Activated naive CD4-positive, alpha-beta T cell treated with anti-CD3 and anti-CD28 coated beads, Interleukin-2, amount 50 U/mL, for 24 hours (primary cell): ENCODE measurements around the gene SLC6A6.

Experiments used
- H3K27ac Mint-ChIP-seq: one replicate; pipeline ENCODE4 v1.8.0; 2021; ENCODE audit warnings: mild to moderate bottlenecking, mixed read lengths
- H3K27me3 Mint-ChIP-seq: one replicate; pipeline ENCODE4 v1.8.0; 2021; ENCODE audit warnings: mixed read lengths
- H3K36me3 Mint-ChIP-seq: one replicate; pipeline ENCODE4 v1.8.0; 2021; ENCODE audit warnings: mixed read lengths
- H3K4me1 Mint-ChIP-seq: one replicate; pipeline ENCODE4 v1.8.0; 2021; ENCODE audit warnings: mixed read lengths
- H3K4me3 Mint-ChIP-seq: one replicate; pipeline ENCODE4 v1.8.0; 2021; ENCODE audit warnings: mild to moderate bottlenecking, mixed read lengths
- H3K9me3 Mint-ChIP-seq: one replicate; pipeline ENCODE4 v1.8.0; 2021; ENCODE audit warnings: mixed read lengths

Gene SLC6A6

GRCh38 chr3:14389166-14389606 is 13.2 kb upstream of the SLC6A6 start:
- H3K36me3 Mint-ChIP-seq, result no peaks in the 10 kb centered on the region
- no peak overlapping the region for H3K4me3 Mint-ChIP-seq

GRCh38 chr3:14389716-14390115 is 12.7 kb upstream of the SLC6A6 start:
- Mint-ChIP-seq H3K36me3 (no peaks in the 10 kb centered on the region), H3K27ac (no peak overlapping the region), H3K4me3 (no peak overlapping the region), H3K4me1 (no peaks in the 10 kb centered on the region), H3K27me3 (no peaks in the 10 kb centered on the region), H3K9me3 (no peaks in the 10 kb centered on the region)

More at GRCh38 chr3:14389166-14389606, 13.2 kb upstream of the SLC6A6 start:
- Mint-ChIP-seq H3K27ac (peak overlapping the region; percentile 32), H3K27me3 (no peaks in the 10 kb centered on the region), H3K4me1 (no peaks in the 10 kb centered on the region), H3K9me3 (no peaks in the 10 kb centered on the region)

GRCh38 chr3:14391033-14391432 is 11.4 kb upstream of the SLC6A6 start:
- Mint-ChIP-seq H3K36me3 (no peaks in the 10 kb centered on the region), H3K4me1 (no peaks in the 10 kb centered on the region), H3K27ac (no peak overlapping the region), H3K27me3 (no peaks in the 10 kb centered on the region), H3K9me3 (no peaks in the 10 kb centered on the region), H3K4me3 (no peak overlapping the region)

- no peaks in the 10 kb centered on the region for H3K9me3 Mint-ChIP-seq
- no peaks in the 10 kb centered on the region for H3K36me3 Mint-ChIP-seq
- no peak overlapping the region for H3K27ac Mint-ChIP-seq
- no peaks in the 10 kb centered on the region for H3K27me3 Mint-ChIP-seq
- peaks cover 5% of the 10 kb centered on the region for H3K4me1 Mint-ChIP-seq
- no peak overlapping the region for H3K4me3 Mint-ChIP-seq
Measured at GRCh38 chr3:14392231-14392630, 10.2 kb upstream of the SLC6A6 start.

GRCh38 chr3:14392803-14393319 is 9.5 kb upstream of the SLC6A6 start:
- Mint-ChIP-seq H3K4me1 (peaks cover 11% of the 10 kb centered on the region), H3K9me3 (no peaks in the 10 kb centered on the region), H3K27ac (no peak overlapping the region), H3K4me3 (no peak overlapping the region), H3K27me3 (no peaks in the 10 kb centered on the region), H3K36me3 (no peaks in the 10 kb centered on the region)

- H3K4me1 Mint-ChIP-seq, result peaks cover 11% of the 10 kb centered on the region
- H3K27me3 Mint-ChIP-seq, result no peaks in the 10 kb centered on the region
- H3K9me3 Mint-ChIP-seq, result no peaks in the 10 kb centered on the region
- H3K4me3 Mint-ChIP-seq, result no peak overlapping the region
- no peaks in the 10 kb centered on the region for H3K36me3 Mint-ChIP-seq
- peak overlapping the region; percentile 90 for H3K27ac Mint-ChIP-seq
Measured at GRCh38 chr3:14393440-14394106, 8.8 kb upstream of the SLC6A6 start.

- Mint-ChIP-seq H3K36me3 (no peaks in the 10 kb centered on the region), H3K4me3 (no peak overlapping the region), H3K27ac (peak overlapping the region; percentile 77), H3K4me1 (peaks cover 11% of the 10 kb centered on the region), H3K9me3 (no peaks in the 10 kb centered on the region), H3K27me3 (no peaks in the 10 kb centered on the region)
Measured at GRCh38 chr3:14396031-14396692, 6.2 kb upstream of the SLC6A6 start.

- Mint-ChIP-seq H3K4me3 (no peak overlapping the region), H3K36me3 (no peaks in the 10 kb centered on the region), H3K27ac (no peak overlapping the region), H3K4me1 (peaks cover 14% of the 10 kb centered on the region), H3K27me3 (no peaks in the 10 kb centered on the region), H3K9me3 (no peaks in the 10 kb centered on the region)
Measured at GRCh38 chr3:14397046-14397445, 5.4 kb upstream of the SLC6A6 start.

- Mint-ChIP-seq H3K27me3 (no peaks in the 10 kb centered on the region), H3K27ac (peak overlapping the region; percentile 49), H3K4me1 (peaks cover 15% of the 10 kb centered on the region), H3K36me3 (no peaks in the 10 kb centered on the region), H3K4me3 (no peak overlapping the region), H3K9me3 (no peaks in the 10 kb centered on the region)
Measured at GRCh38 chr3:14397531-14397930, 4.9 kb upstream of the SLC6A6 start.

GRCh38 chr3:14397940-14398796 is 4.2 kb upstream of the SLC6A6 start:
- Mint-ChIP-seq H3K4me1 (peaks cover 17% of the 10 kb centered on the region), H3K36me3 (peaks cover 2% of the 10 kb centered on the region), H3K4me3 (no peak overlapping the region), H3K27ac (peak overlapping the region; percentile 49), H3K27me3 (no peaks in the 10 kb centered on the region), H3K9me3 (no peaks in the 10 kb centered on the region)

GRCh38 chr3:14398797-14399106 is 3.7 kb upstream of the SLC6A6 start:
- H3K36me3 Mint-ChIP-seq, result peaks cover 4% of the 10 kb centered on the region
- no peaks in the 10 kb centered on the region for H3K27me3 Mint-ChIP-seq
- no peak overlapping the region for H3K4me3 Mint-ChIP-seq
- H3K4me1 Mint-ChIP-seq, result peaks cover 20% of the 10 kb centered on the region
- H3K27ac Mint-ChIP-seq, result no peak overlapping the region
- no peaks in the 10 kb centered on the region for H3K9me3 Mint-ChIP-seq

GRCh38 chr3:14401692-14402303 is 608 bp upstream of the SLC6A6 start:
- peaks cover 42% of the 10 kb centered on the region for H3K4me1 Mint-ChIP-seq

GRCh38 chr3:14403619-14404155 is 1.3 kb downstream of the SLC6A6 start:
- H3K9me3 Mint-ChIP-seq, result no peaks in the 10 kb centered on the region
- peak overlapping the region; percentile 97 for H3K27ac Mint-ChIP-seq
- H3K4me3 Mint-ChIP-seq, result peak overlapping the region; percentile 97
- H3K4me1 Mint-ChIP-seq, result peaks cover 45% of the 10 kb centered on the region
- no peaks in the 10 kb centered on the region for H3K27me3 Mint-ChIP-seq
- H3K36me3 Mint-ChIP-seq, result peaks cover 5% of the 10 kb centered on the region

More at GRCh38 chr3:14401692-14402303, 608 bp upstream of the SLC6A6 start:
- Mint-ChIP-seq H3K27me3 (no peaks in the 10 kb centered on the region), H3K27ac (peak overlapping the region; percentile 97), H3K9me3 (no peaks in the 10 kb centered on the region), H3K4me3 (peak overlapping the region; percentile 91), H3K36me3 (peaks cover 4% of the 10 kb centered on the region)

GRCh38 chr3:14404186-14404585 is 1.8 kb downstream of the SLC6A6 start:
- Mint-ChIP-seq H3K27ac (no peak overlapping the region), H3K4me1 (peaks cover 47% of the 10 kb centered on the region), H3K9me3 (no peaks in the 10 kb centered on the region), H3K36me3 (peaks cover 6% of the 10 kb centered on the region), H3K4me3 (peak overlapping the region; percentile 97), H3K27me3 (no peaks in the 10 kb centered on the region)
